ENCODE results near the gene KCNK6. TPM values are rescaled to one million over a fixed set of nuclear protein-coding genes. Genes with fewer than 3 reads are reported as not detected.

Gene KCNK6
- total and polyA plus RNA-seq, 4 donors, result 1.2 to 4.6 (median 2.7) TPM

GRCh38 chr19:38316477-38317067 lies 3.1 kb upstream of the KCNK6 start (continued):
- TF ChIP-seq CTCF (IDR thresholded peaks at IDR 0.05; ENCODE audit: low read depth, low read length, missing input control), result no peak

GRCh38 chr19:38317104-38317612 lies 2.5 kb upstream of the KCNK6 start:
- peaks cover 0 to 21% (median 12%) of the 10 kb centered on the region in 4 donors for H3K4me1 ChIP-seq (ENCODE audit: control insufficient read depth in 4 of 4, insufficient read depth in 4 of 4, low read length in 3 of 4)
- no peaks in the 10 kb centered on the region for H3K36me3 ChIP-seq (ENCODE audit: control insufficient read depth in 4 of 4, insufficient read depth in 3 of 4, low read depth in 1 of 4, low read length in 3 of 4)
- no peak overlapping the region for H3K9ac ChIP-seq (ENCODE audit: low read depth in 1 of 2, low read length in 2 of 2)
- no peaks in the 10 kb centered on the region for H3K27me3 ChIP-seq (ENCODE audit: control insufficient read depth in 4 of 4, insufficient read depth in 4 of 4, low read length in 3 of 4)
- TF ChIP-seq, protein P1, sequence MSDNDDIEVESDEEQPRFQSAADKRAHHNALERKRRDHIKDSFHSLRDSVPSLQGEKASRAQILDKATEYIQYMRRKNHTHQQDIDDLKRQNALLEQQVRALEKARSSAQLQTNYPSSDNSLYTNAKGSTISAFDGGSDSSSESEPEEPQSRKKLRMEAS (IDR thresholded peaks at IDR 0.05), result peak; percentile 27
- TF ChIP-seq, protein P2, sequence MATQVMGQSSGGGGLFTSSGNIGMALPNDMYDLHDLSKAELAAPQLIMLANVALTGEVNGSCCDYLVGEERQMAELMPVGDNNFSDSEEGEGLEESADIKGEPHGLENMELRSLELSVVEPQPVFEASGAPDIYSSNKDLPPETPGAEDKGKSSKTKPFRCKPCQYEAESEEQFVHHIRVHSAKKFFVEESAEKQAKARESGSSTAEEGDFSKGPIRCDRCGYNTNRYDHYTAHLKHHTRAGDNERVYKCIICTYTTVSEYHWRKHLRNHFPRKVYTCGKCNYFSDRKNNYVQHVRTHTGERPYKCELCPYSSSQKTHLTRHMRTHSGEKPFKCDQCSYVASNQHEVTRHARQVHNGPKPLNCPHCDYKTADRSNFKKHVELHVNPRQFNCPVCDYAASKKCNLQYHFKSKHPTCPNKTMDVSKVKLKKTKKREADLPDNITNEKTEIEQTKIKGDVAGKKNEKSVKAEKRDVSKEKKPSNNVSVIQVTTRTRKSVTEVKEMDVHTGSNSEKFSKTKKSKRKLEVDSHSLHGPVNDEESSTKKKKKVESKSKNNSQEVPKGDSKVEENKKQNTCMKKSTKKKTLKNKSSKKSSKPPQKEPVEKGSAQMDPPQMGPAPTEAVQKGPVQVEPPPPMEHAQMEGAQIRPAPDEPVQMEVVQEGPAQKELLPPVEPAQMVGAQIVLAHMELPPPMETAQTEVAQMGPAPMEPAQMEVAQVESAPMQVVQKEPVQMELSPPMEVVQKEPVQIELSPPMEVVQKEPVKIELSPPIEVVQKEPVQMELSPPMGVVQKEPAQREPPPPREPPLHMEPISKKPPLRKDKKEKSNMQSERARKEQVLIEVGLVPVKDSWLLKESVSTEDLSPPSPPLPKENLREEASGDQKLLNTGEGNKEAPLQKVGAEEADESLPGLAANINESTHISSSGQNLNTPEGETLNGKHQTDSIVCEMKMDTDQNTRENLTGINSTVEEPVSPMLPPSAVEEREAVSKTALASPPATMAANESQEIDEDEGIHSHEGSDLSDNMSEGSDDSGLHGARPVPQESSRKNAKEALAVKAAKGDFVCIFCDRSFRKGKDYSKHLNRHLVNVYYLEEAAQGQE (IDR thresholded peaks at IDR 0.05), result no peak
- TF ChIP-seq CTCF (IDR thresholded peaks at IDR 0.05; ENCODE audit: low read depth, low read length, missing input control) (no peak), SP1 (IDR thresholded peaks at IDR 0.05) (peak; percentile 15), JUND (IDR thresholded peaks at IDR 0.05) (no peak), RAD21 (IDR thresholded peaks at IDR 0.05) (no peak), NR2F2 (IDR thresholded peaks at IDR 0.05) (peak; percentile 83), FOXA1 (IDR thresholded peaks at IDR 0.05) (no peak), FOXA2 (IDR thresholded peaks at IDR 0.05) (no peak), HNF4A (conservative IDR thresholded peaks at IDR 0.05) (no peak), ATF3 (IDR thresholded peaks at IDR 0.05) (no peak), HNF4G (IDR thresholded peaks at IDR 0.05) (no peak), GABPA (IDR thresholded peaks at IDR 0.05 in 1 of 2, conservative IDR thresholded peaks at IDR 0.05 in 1 of 2) (no peak), RXRA (IDR thresholded peaks at IDR 0.05) (no peak), TAF1 (conservative IDR thresholded peaks at IDR 0.05) (no peak), YY1 (IDR thresholded peaks at IDR 0.05) (no peak), EGR1 (IDR thresholded peaks at IDR 0.05; ENCODE audit: low read depth in 2 of 2) (peak in 1 of 2 donors; percentile 15)
- TF ChIP-seq, protein P3, sequence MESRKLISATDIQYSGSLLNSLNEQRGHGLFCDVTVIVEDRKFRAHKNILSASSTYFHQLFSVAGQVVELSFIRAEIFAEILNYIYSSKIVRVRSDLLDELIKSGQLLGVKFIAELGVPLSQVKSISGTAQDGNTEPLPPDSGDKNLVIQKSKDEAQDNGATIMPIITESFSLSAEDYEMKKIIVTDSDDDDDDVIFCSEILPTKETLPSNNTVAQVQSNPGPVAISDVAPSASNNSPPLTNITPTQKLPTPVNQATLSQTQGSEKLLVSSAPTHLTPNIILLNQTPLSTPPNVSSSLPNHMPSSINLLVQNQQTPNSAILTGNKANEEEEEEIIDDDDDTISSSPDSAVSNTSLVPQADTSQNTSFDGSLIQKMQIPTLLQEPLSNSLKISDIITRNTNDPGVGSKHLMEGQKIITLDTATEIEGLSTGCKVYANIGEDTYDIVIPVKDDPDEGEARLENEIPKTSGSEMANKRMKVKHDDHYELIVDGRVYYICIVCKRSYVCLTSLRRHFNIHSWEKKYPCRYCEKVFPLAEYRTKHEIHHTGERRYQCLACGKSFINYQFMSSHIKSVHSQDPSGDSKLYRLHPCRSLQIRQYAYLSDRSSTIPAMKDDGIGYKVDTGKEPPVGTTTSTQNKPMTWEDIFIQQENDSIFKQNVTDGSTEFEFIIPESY (IDR thresholded peaks at IDR 0.05), result no peak
- peak overlapping the region; percentile 66 to 83 for H3K27ac ChIP-seq (ENCODE audit: low read depth in 1 of 2, low read length in 2 of 2)
- WGBS, result 57% methylated on average over 11 of the region's 11 CpGs
- no peak overlapping the region for H3K4me3 ChIP-seq (ENCODE audit: low read depth in 1 of 3, low read length in 3 of 3)
- no peaks in the 10 kb centered on the region for H3K9me3 ChIP-seq (ENCODE audit: control insufficient read depth in 4 of 4, low read length in 3 of 4)
- DNase-seq (ENCODE audit: low spot score), result peak; percentile 66
